Neural crest cell (in vitro differentiated cells): ENCODE measurements around the gene AFAP1L2. TPM values are rescaled to one million over a fixed set of nuclear protein-coding genes. Genes with fewer than 3 reads are reported as not detected.

Experiments
- DNase-seq: peaks from one replicate; pipeline ENCODE4 v3.0.0; 2021; ENCODE audit warnings: low read depth, mixed read lengths, low spot score
- H3K27ac Mint-ChIP-seq: one replicate; pipeline ENCODE4 v1.8.0; 2021; ENCODE audit warnings: mild to moderate bottlenecking, mixed read lengths; ENCODE audit not compliant: unreplicated experiment
- H3K27me3 Mint-ChIP-seq: 2 replicates; pipeline ENCODE4 v1.8.0; 2021; ENCODE audit warnings: low read depth, mild to moderate bottlenecking, mixed read lengths
- H3K36me3 Mint-ChIP-seq: 2 replicates; pipeline ENCODE4 v1.8.0; 2021; ENCODE audit warnings: low read depth, mild to moderate bottlenecking, mixed read lengths
- H3K4me1 Mint-ChIP-seq: 2 replicates; pipeline ENCODE4 v1.8.0; 2021; ENCODE audit warnings: mixed read lengths
- H3K4me3 Mint-ChIP-seq: one replicate; pipeline ENCODE4 v1.8.0; 2021; ENCODE audit warnings: mild to moderate bottlenecking, mixed read lengths
- H3K9me3 Mint-ChIP-seq: 2 replicates; pipeline ENCODE4 v1.8.0; 2021; ENCODE audit warnings: mixed read lengths
- CTCF ChIP-seq: fragments of 200-600 bp; sonication (generic); conservative IDR thresholded peaks from 2 replicates; pipeline ENCODE4 v1.5.0; 2021; ENCODE audit warnings: antibody characterized with exemption, mild to moderate bottlenecking
- total RNA-seq: library from RNA; stranded (reverse); gene quantifications from 2 replicates; pipeline ENCODE4 v1.2.1, GENCODE V29; 2021

The AFAP1L2 gene
- total RNA-seq, 1 donor from 2014 or later, result 72.1 TPM

GRCh38 chr10:114401195-114401791 lies 3.0 kb downstream of the AFAP1L2 start:
- H3K9me3 Mint-ChIP-seq, result no peaks in the 10 kb centered on the region
- H3K4me1 Mint-ChIP-seq, result peaks cover 75% of the 10 kb centered on the region
- no peaks in the 10 kb centered on the region for H3K36me3 Mint-ChIP-seq
- H3K4me3 Mint-ChIP-seq, result peak overlapping the region; percentile 52
- no peak for TF ChIP-seq CTCF
- no peak for DNase-seq
- peaks cover 58% of the 10 kb centered on the region for H3K27me3 Mint-ChIP-seq
- no peak overlapping the region for H3K27ac Mint-ChIP-seq

- no peak for TF ChIP-seq CTCF
- no peak overlapping the region for H3K27ac Mint-ChIP-seq
- no peaks in the 10 kb centered on the region for H3K9me3 Mint-ChIP-seq
- peaks cover 82% of the 10 kb centered on the region for H3K4me1 Mint-ChIP-seq
- DNase-seq, result peak; percentile 12
- peak overlapping the region; percentile 87 for H3K4me3 Mint-ChIP-seq
- no peaks in the 10 kb centered on the region for H3K36me3 Mint-ChIP-seq
- peaks cover 46% of the 10 kb centered on the region for H3K27me3 Mint-ChIP-seq
Measured at GRCh38 chr10:114400091-114400490, 4.2 kb downstream of the AFAP1L2 start.

DNA sequence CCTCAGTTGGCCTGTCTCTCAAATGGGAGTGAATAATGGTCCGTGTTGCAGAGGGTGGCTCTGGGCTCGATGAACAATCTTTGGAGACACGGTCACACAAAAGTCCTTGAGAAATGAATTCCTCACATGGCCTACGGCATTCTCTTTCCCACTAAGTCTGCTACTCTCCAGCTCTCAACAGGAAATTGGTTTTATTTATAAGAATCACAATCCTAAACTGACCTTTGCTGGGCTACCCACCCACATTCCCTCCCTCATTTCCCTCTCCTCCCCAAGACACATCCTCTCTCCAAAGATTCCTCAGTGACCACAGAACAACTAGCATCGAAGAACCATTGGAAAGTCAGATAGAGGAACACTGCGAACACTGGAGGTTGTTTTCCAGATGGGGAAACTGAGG lies 4.7 kb downstream of the AFAP1L2 start:
- TF ChIP-seq CTCF, result no peak
- no peak for DNase-seq
- H3K9me3 Mint-ChIP-seq, result no peaks in the 10 kb centered on the region
- peak overlapping the region; percentile 58 for H3K27ac Mint-ChIP-seq
- H3K4me3 Mint-ChIP-seq, result peak overlapping the region; percentile 87
- H3K27me3 Mint-ChIP-seq, result peaks cover 41% of the 10 kb centered on the region
- peaks cover 85% of the 10 kb centered on the region for H3K4me1 Mint-ChIP-seq
- H3K36me3 Mint-ChIP-seq, result no peaks in the 10 kb centered on the region

- Mint-ChIP-seq H3K4me3 (peak overlapping the region; percentile 11), H3K4me1 (peaks cover 93% of the 10 kb centered on the region), H3K27me3 (peaks cover 37% of the 10 kb centered on the region), H3K27ac (peak overlapping the region; percentile 67), H3K9me3 (no peaks in the 10 kb centered on the region), H3K36me3 (no peaks in the 10 kb centered on the region)
- TF ChIP-seq CTCF, result no peak
- no peak for DNase-seq
Measured at GRCh38 chr10:114398587-114399331, 5.5 kb downstream of the AFAP1L2 start.

DNA sequence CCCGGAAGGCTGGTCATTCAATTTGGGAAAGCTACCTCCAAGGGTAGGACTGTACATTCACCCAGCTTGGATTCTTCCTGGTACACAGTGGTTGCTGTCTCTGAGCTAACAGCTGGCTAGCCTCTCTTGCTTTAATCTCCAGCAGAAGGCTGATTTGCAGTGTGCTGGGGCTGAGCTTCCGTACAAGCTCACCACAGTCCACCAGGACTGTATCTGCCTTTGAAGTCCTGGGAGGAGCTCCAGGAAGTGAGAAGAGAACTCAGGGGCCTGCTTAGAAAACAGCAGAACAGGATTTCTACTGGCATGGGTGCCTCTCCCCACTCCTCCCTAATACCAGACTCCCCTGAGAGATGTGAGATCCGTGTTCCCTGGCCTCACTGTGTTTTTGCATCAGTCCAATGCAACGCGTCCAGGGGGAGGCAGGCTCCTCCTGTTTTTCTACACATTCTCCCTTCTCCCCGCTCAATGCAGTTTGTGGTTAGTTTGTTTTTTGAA lies 6.6 kb downstream of the AFAP1L2 start:
- H3K27ac Mint-ChIP-seq, result no peak overlapping the region
- no peak for TF ChIP-seq CTCF
- H3K4me1 Mint-ChIP-seq, result peaks cover 95% of the 10 kb centered on the region
- peaks cover 28% of the 10 kb centered on the region for H3K27me3 Mint-ChIP-seq
- H3K36me3 Mint-ChIP-seq, result no peaks in the 10 kb centered on the region
- peak overlapping the region; percentile 35 for H3K4me3 Mint-ChIP-seq
- H3K9me3 Mint-ChIP-seq, result no peaks in the 10 kb centered on the region
- DNase-seq, result no peak
